GM12892 (cell line): ENCODE data around the gene EGF.
"Not testable (repeated sequence)": the region's sequence is repeated elsewhere in the genome, so short reads cannot be mapped to it uniquely, and the experiment has no call there.

Experiments
- DNase-seq: peaks from one replicate; pipeline ENCODE4 v3.0.0; 2011; ENCODE audit not compliant: insufficient read length
- FAIRE-seq: peaks from 2 replicates; lab custom pipeline; 2011; peaks lifted over from hg19 to GRCh38; lab: Jason Lieb, UNC
- POLR2A ChIP-seq: IDR thresholded peaks from 2 replicates; pipeline ENCODE4 v1.6.1; 2011; ENCODE audit warnings: low read depth, low read length, control low read depth
- POLR2AphosphoS5 ChIP-seq: IDR thresholded peaks from 2 replicates; pipeline ENCODE4 v1.6.1; 2011; ENCODE audit warnings: low read depth, low read length, control low read depth
- TAF1 ChIP-seq: IDR thresholded peaks from 2 replicates; pipeline ENCODE4 v1.6.1; 2011; ENCODE audit warnings: low read depth, mild to moderate bottlenecking, control low read depth, low read length, borderline replicate concordance

EGF gene

GRCh38 chr4:109921384-109921808 is 8.7 kb downstream of the EGF start:
- no peak for FAIRE-seq
- TF ChIP-seq POLR2A, result no peak
- no peak for TF ChIP-seq TAF1
- no peak for TF ChIP-seq POLR2AphosphoS5
- no peak for DNase-seq

DNA sequence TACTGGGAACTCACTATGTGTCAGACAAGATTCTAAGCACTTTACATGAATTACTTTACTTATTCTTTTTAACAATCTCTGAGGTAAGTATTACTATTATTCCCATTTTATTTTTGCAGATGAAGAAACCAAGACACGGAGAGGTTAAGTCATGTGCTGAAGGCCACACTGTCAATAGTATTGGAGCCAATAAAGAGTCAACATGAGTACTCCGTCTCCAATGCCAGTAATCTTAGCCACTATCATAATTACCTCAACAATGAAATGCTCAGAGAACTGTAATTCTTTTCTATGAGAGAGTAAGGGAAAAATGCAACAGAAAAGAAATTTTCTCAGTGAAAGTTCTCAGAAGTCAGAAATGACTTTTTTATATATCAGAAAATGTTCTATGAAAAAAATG is 12.7 kb downstream of the EGF start:
- DNase-seq, result no peak
- FAIRE-seq, result no peak
- no peak for TF ChIP-seq POLR2A
- no peak for TF ChIP-seq POLR2AphosphoS5
- TF ChIP-seq TAF1, result no peak

DNA sequence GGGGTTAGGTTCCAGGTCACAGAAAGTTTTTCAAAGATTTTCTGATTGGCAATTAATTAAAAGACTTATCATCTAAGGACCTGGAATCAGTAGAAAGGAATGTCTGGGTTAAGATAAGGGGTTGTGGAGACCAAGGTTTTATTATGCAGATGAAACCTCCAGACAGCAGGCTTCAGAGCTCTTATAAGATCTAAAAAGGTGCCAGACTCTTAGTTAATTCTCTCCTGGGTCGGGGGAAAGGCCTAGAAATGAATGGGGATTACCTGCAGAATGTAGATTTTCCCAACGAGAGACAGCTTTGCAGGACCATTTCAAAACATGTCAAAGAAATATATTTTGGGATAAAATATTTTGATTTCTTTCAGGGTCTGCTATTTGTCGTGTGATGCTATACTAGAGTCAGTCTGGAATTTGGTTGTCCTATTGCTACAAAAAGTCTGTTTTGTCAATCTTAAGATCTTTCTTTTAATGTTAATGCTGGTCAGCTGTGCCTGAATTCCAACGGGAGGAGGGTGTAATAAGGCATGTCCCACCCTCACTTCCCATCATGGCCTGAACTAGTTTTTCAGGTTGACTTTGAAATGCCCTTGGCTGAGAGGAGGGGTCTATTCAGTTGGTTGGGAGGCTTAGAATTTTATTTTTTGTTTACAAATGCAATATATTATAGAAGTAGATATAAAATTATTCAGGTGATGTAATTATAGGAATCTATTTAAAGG is 15.8 kb downstream of the EGF start:
- TF ChIP-seq POLR2A (no peak), TAF1 (no peak), POLR2AphosphoS5 (no peak)
- FAIRE-seq, result no peak

DNA sequence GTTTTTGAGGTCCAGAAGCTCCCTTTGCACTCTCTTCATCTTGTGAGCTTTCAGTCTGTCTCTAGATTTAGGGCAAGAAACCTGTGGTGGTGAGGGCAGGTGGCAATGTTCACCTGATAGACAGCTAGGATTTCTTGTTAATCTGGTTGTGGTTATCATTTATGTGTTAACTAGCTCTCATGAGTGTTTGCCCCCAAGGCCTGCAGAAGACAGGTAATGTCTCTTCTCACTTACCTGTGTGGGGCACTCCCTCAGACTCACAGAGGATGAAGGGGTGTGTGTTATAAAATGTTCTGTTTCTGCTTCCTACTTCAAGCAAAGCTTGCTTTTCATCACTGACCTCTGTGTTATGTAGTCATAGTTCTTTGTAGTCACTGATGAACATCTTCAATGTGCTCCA is 17.8 kb downstream of the EGF start:
- TF ChIP-seq POLR2AphosphoS5 (no peak), TAF1 (no peak), POLR2A (no peak)
- no peak for DNase-seq
- no peak for FAIRE-seq

More for the DNA sequence above, 15.8 kb downstream of the EGF start:
- no peak for DNase-seq

DNA sequence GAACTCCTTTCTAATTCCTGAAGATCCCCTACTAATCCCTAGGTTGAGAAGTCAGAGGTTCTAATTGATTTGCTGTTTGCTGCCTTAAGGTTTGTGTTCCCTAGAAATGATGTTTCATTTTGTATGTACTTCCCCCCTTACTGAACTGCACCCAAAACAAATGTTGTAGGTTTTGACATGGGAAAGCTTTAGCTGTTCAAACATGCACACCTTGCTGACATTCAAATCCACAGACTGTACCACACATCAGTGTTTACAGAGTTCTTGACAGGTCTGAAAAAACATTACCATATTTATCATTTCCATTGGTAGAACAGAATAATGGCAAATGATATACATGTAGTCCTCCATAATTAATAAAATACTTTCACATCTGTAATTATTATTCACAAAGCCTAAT is 18.2 kb downstream of the EGF start:
- no peak for FAIRE-seq
- TF ChIP-seq POLR2A (no peak), POLR2AphosphoS5 (no peak), TAF1 (no peak)
- DNase-seq, result no peak

DNA sequence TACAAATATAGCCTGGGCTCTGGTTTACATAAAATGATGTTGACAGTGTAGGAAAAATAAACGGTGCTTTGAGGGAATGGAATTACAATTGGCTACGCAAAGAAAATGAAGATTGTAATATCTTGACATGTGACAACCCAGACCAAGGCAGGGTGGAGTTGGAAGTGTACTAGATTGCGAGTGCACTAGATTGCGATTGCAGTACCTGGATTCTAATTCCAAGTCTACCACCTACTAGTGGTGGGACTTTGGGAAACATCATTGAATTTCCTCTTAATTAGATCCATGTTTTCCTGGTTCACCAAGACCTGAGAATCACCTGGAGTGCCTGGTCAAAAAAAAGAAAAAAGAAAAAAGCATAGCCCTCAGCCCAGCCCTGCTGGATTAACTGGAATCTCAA is 18.6 kb downstream of the EGF start:
- TF ChIP-seq POLR2A (no peak), TAF1 (no peak), POLR2AphosphoS5 (no peak)
- no peak for FAIRE-seq
- DNase-seq, result no peak

DNA sequence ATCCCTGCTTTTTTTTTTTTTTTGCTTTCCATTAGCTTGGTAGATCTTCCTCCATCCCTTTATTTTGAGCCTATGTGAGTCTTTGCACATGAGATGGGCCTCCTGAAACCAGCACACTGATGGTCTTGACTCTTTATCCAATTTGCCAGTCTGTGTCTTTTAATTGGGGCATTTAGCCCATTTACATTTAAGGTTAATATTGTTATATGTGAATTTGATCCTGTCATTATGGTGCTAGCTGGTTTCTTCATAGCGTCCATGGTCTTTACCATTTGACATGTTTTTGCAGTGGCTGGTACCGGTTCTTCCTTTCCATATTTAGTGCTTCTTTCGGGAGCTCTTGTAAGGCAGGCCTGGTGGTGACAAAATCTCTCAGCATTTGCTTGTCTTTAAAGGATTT is 24.7 kb downstream of the EGF start:
- FAIRE-seq, DNase-seq: not testable (repeated sequence)

- DNase-seq (no peak), FAIRE-seq (no peak)
- TF ChIP-seq TAF1 (no peak), POLR2AphosphoS5 (no peak), POLR2A (no peak)
These were observed 26.5 kb downstream of the EGF start for GRCh38 chr4:109939190-109939589.

DNA sequence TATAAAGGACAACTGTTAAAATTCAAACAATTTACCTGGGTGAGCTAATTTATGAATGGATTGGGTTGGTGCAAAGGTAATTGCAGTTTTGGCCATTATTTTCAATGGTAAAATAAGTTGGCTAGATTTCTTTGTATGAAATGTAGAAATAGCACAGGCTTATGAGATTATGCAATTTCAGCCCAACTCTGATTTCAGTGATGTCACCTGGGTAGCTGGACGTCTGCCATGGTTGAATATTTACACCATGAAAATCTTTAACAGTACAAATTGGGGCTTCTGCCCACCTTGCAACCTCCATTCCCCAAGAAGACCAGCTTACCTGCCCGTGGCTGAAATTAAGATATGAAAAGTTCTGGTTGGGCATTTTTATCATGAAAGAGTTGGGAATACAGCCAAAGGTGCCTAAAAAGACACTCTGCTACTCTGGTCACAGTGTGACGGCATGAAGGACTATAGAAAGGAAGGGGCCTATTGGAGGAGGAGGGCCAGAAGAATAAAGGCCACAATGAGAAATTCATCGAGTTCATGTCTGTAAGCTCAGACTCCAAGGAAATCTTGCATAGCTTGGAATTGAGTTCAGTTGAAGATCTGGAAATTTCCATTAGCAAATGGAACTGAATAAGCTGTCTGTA is 29.7 kb downstream of the EGF start:
- no peak for TF ChIP-seq POLR2A
- no peak for TF ChIP-seq TAF1
- no peak for TF ChIP-seq POLR2AphosphoS5
- FAIRE-seq (no peak), DNase-seq (no peak)

DNA sequence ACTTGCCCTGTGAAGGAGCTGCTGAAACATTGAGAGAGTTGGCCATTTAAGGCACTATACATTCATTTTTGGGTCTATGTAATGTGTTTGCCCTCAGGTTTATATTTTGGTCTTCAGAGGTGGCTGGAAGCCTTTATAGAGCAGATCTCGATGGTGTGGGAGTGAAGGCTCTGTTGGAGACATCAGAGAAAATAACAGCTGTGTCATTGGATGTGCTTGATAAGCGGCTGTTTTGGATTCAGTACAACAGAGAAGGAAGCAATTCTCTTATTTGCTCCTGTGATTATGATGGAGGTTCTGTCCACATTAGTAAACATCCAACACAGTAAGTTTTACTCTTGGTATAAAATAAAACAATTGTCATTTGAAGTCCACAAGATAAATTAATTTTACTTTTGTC is 31.1 kb downstream of the EGF start:
- FAIRE-seq (no peak), DNase-seq (no peak)
- TF ChIP-seq POLR2AphosphoS5 (no peak), POLR2A (no peak), TAF1 (no peak)

DNA sequence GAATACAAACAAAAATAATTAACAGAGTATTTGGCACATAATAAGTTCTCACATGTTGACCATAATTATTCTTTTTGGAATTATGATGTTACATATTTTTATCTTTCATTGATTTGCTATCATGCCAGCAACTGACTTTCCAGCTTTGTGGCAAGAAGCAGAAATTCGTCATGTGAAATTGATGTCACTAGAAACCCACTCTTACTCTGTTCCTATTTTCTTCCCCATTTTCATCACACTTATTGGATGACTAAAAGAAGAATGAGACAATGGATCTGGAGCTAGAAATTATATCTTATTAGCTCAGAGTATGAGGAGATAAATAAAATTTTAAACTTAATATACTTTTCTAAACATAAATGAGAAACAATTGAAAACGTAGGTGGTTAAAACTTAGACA is 31.9 kb downstream of the EGF start:
- FAIRE-seq, result no peak
- no peak for TF ChIP-seq POLR2AphosphoS5
- TF ChIP-seq TAF1, result no peak
- TF ChIP-seq POLR2A, result no peak
- no peak for DNase-seq

DNA sequence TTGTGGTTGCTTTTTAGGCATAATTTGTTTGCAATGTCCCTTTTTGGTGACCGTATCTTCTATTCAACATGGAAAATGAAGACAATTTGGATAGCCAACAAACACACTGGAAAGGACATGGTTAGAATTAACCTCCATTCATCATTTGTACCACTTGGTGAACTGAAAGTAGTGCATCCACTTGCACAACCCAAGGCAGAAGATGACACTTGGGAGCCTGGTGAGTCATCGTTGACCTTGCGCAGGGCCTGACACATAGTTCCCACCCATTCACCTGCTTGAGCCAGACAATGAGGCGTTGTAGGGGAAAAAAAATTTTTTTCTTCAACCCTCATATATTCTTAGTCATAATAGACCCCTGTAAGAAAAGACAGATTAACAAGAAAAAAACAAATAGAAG is 32.4 kb downstream of the EGF start:
- TF ChIP-seq POLR2A (no peak), TAF1 (no peak), POLR2AphosphoS5 (no peak)
- DNase-seq (no peak), FAIRE-seq (no peak)
